Neuron (in vitro differentiated cells): ENCODE results near the gene PRR9.
"Not testable (repeated sequence)": the region's sequence is repeated elsewhere in the genome, so short reads cannot be mapped to it uniquely, and the experiment has no call there.

Source experiments
- H2AFZ ChIP-seq: one replicate; pipeline ENCODE4 v1.6.1; 2013; ENCODE audit warnings: low read depth, mild to moderate bottlenecking, inconsistent platforms, low read length, moderate library complexity
- H3K27me3 ChIP-seq: one replicate; pipeline ENCODE4 v1.6.1; 2013; ENCODE audit warnings: low read length; ENCODE audit not compliant: insufficient read depth
- H3K36me3 ChIP-seq: one replicate; pipeline ENCODE4 v1.6.1; 2013; ENCODE audit warnings: low read length; ENCODE audit not compliant: insufficient read depth
- H3K4me1 ChIP-seq: one replicate; pipeline ENCODE4 v1.6.1; 2013; ENCODE audit warnings: low read length; ENCODE audit not compliant: insufficient read depth
- H3K4me3 ChIP-seq: 2 replicates; pipeline ENCODE4 v1.5.1; 2013; ENCODE audit warnings: mild to moderate bottlenecking, low read length, moderate library complexity
- H3K9me3 ChIP-seq: one replicate; pipeline ENCODE4 v1.6.1; 2013; ENCODE audit warnings: low read length

PRR9 gene

DNA sequence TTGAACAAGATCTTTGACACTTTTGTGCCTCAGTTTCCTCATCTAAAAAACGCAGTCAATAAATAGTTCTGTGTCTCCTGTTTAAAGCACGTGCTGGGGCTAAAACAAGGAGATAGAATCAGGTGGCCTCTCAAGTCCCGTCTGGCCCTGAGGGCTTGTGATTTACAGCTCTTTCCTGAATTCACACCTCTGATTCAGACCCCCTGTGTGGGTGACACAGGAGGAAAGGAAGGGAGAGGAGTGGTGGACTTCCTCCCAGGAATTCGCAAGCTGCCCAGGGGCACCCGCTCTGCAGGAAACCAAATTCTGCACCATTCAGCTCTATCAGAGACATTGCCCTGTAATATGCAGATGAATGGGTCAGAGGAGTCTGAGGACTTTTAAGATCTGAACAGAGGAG, 5.2 kb upstream of the PRR9 start:
- Histone ChIP-seq H3K27me3 (no peaks in the 10 kb centered on the region), H2AFZ (no peak overlapping the region), H3K9me3 (no peaks in the 10 kb centered on the region)

GRCh38 chr1:153213519-153213918, 3.9 kb upstream of the PRR9 start:
- Histone ChIP-seq H3K27me3 (no peaks in the 10 kb centered on the region), H3K4me3 (no peak overlapping the region), H3K4me1 (no peaks in the 10 kb centered on the region), H3K36me3 (no peaks in the 10 kb centered on the region), H2AFZ (no peak overlapping the region), H3K9me3 (no peaks in the 10 kb centered on the region)

More for the DNA sequence above, 5.2 kb upstream of the PRR9 start:
- H3K4me3 ChIP-seq = no peak overlapping the region
- no peaks in the 10 kb centered on the region for H3K36me3 ChIP-seq
- H3K4me1 ChIP-seq = no peaks in the 10 kb centered on the region

DNA sequence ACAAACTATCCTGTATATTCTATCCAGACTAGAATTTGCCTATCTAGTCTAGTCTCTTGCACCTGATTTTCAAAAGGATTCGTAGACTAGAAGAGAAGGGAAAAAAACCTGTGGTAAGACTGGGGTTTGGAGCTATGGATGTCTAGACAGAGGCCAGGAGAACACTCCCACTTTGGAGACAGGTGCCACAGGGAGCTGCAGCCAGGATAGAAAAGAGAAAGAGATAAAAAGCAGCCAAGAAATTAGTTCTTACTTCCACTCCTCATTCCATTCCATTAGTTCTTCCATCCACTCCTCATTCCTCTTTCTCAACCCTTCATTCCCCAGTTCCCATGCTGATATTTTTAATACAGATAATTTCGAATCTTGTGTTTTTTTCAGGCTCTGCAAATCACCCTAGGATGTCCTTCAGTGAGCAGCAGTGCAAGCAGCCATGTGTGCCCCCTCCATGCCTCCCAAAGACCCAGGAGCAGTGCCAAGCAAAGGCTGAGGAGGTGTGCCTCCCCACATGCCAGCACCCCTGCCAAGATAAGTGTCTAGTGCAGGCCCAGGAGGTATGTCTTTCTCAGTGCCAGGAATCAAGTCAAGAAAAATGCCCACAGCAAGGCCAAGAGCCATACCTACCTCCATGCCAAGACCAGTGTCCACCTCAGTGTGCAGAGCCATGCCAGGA, 496 bp downstream of the PRR9 start:
- H3K9me3 ChIP-seq = no peaks in the 10 kb centered on the region
- H3K27me3 ChIP-seq = peaks cover 8% of the 10 kb centered on the region
- no peaks in the 10 kb centered on the region for H3K36me3 ChIP-seq
- H3K4me1 ChIP-seq = no peaks in the 10 kb centered on the region
- no peak overlapping the region for H3K4me3 ChIP-seq
- H2AFZ ChIP-seq = no peak overlapping the region

DNA sequence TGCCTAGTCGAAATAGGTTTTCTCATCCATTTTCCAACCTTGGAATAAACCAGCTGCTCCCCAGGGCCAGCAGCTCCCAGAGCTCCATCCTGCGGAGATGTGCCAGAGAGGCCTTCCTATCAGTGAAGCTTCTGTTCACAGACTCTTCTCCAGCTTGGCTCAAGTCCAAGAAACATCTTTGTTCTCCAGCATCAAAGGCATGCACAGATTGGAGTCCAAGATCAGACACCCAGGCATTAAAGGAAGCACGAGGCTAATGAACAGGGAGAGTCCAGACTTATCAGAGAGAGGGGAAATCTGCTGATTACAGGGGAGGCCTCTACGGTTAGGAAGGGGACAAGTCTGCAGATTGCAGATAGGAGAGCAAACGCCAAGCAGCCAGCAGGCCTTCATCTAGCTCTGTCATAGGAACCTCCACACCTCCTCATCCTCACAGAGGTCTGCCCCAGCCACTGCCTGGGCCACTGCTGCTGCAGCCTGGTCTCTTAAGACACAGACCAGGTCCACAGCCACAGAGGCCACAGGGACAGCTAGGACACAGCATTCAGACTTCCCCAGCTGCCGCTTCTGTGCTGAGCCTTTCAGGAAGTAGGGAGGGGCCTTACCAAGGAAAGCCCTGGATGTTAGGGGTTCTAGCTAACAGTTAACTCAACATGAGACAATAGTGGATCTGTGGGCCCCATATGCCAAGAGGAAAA, 3.4 kb downstream of the PRR9 start:
- no peaks in the 10 kb centered on the region for H3K4me1 ChIP-seq
- H3K9me3 ChIP-seq = no peaks in the 10 kb centered on the region
- H3K36me3 ChIP-seq = no peaks in the 10 kb centered on the region
- no peak overlapping the region for H2AFZ ChIP-seq
- no peak overlapping the region for H3K4me3 ChIP-seq
- peaks cover 8% of the 10 kb centered on the region for H3K27me3 ChIP-seq

- H3K36me3 ChIP-seq, H2AFZ ChIP-seq, H3K4me3 ChIP-seq, H3K27me3 ChIP-seq, H3K9me3 ChIP-seq, H3K4me1 ChIP-seq: not testable (repeated sequence)
Observed at GRCh38 chr1:153223040-153223891, 5.9 kb downstream of the PRR9 start.

DNA sequence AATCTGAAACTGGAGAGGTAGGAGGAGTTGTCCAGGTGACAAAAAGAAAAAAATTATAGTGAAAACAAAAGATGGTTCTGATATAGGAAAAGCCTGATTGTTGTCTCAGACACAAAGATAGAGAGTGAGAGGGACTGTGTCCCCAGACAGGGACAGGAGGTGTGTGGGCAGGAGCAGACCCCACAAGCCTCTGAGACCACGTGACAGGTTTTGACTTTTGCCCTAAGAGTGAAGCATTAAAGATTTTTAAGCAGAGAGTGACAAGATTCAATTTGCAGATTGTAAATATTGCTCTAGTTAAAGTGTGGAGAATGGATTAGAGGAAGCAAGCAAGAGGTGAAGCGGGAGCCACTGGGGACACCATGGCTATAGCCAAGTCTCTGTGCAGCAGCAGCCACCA, 10.4 kb downstream of the PRR9 start:
- H3K4me3 ChIP-seq = no peak overlapping the region
- no peaks in the 10 kb centered on the region for H3K27me3 ChIP-seq
- H3K4me1 ChIP-seq = no peaks in the 10 kb centered on the region
- H3K9me3 ChIP-seq = no peaks in the 10 kb centered on the region
- no peak overlapping the region for H2AFZ ChIP-seq
- H3K36me3 ChIP-seq = no peaks in the 10 kb centered on the region

GRCh38 chr1:153228491-153228890, 11.1 kb downstream of the PRR9 start:
- Histone ChIP-seq H3K27me3 (no peaks in the 10 kb centered on the region), H3K36me3 (no peaks in the 10 kb centered on the region), H3K4me1 (no peaks in the 10 kb centered on the region), H3K4me3 (no peak overlapping the region), H3K9me3 (no peaks in the 10 kb centered on the region), H2AFZ (no peak overlapping the region)

GRCh38 chr1:153229076-153229829, 11.9 kb downstream of the PRR9 start:
- H3K36me3 ChIP-seq, H3K9me3 ChIP-seq, H3K4me1 ChIP-seq, H3K27me3 ChIP-seq, H3K4me3 ChIP-seq, H2AFZ ChIP-seq: not testable (repeated sequence)

DNA sequence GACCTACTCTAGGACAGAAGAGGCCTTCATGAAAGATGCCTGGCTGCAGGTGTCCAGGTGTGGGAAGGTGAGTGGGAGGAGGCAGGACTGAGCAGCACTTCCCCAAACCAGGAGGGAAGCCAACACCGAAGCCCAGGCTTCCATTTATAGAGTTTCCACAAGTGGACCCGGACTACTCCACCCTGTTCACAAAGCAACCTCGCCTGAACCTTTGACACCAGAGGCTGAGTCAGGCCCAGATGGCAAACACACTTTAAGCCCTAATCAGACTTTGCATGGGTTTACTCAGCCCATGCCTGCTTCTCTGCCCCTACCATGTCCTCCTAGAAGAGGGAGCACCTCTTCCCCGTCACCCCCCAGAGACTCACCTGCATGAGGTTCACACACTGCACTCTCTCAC, 14.0 kb downstream of the PRR9 start:
- H3K4me3 ChIP-seq = no peak overlapping the region
- no peaks in the 10 kb centered on the region for H3K36me3 ChIP-seq
- no peak overlapping the region for H2AFZ ChIP-seq
- H3K27me3 ChIP-seq = no peaks in the 10 kb centered on the region
- H3K9me3 ChIP-seq = no peaks in the 10 kb centered on the region
- H3K4me1 ChIP-seq = no peaks in the 10 kb centered on the region

GRCh38 chr1:153231785-153232184, 14.4 kb downstream of the PRR9 start:
- no peaks in the 10 kb centered on the region for H3K36me3 ChIP-seq
- H3K27me3 ChIP-seq = no peaks in the 10 kb centered on the region
- no peaks in the 10 kb centered on the region for H3K4me1 ChIP-seq
- H2AFZ ChIP-seq = no peak overlapping the region
- H3K4me3 ChIP-seq = no peak overlapping the region
- H3K9me3 ChIP-seq = no peaks in the 10 kb centered on the region

DNA sequence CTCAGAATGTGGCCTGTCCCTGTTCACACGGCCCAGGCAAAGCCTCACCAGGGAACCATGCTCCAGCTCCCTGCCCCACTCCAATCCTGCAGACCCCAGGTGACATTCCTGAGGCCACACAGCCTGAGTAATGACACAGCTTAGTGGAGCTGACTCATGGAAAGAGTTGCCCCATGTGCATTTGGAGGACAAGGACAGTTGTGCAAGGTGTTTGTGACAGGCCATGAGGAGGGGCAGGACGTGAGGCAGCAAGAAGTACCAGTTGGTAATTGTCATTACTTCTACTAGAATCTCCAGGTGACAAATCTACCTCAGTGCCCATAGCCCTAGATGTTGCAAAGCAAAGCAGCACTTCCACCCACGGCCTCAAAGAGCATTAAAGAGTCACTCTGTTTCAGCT, 15.2 kb downstream of the PRR9 start:
- Histone ChIP-seq H3K9me3 (no peaks in the 10 kb centered on the region), H3K4me1 (no peaks in the 10 kb centered on the region), H3K4me3 (no peak overlapping the region), H2AFZ (no peak overlapping the region), H3K36me3 (no peaks in the 10 kb centered on the region), H3K27me3 (no peaks in the 10 kb centered on the region)

DNA sequence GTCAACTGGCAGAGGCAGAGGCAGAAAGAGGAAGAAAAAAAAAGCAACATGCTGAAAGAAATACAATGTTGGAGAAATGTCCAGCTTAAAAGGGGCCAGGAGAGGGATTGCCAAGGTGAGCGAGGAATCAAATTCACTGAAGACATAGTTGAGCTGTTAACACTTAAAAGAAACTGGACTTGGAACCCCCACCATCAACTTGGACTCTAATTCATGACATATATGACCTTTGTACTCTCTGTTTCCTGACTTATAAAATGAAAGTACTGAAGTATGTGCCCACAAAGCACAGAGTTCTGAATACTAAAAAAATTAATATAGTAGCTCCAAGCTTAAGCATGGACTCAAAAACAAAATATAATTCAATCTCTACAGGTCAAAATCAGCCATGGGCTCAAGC, 16.1 kb downstream of the PRR9 start:
- Histone ChIP-seq H3K4me1 (no peaks in the 10 kb centered on the region), H3K36me3 (no peaks in the 10 kb centered on the region), H3K9me3 (no peaks in the 10 kb centered on the region), H3K4me3 (no peak overlapping the region), H2AFZ (no peak overlapping the region), H3K27me3 (no peaks in the 10 kb centered on the region)

DNA sequence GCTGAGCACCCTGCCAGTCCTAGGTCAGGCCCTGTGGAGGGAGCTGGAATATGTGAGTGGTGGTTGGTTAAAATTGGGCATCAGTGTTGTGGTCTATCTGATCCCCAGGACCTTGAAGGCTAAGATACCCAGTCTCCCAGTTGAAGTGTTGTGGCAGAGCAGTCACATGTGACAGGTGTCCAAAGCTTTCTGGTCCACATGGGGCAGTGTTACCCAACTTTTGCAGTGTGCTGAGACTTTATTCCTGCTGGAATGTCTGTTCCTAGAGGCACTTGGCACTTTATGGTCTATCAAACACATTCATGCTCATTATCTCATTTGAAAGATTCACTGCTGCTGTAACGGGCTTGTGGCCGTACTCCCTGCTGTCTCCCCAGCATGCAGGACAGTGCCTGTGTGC, 21.1 kb downstream of the PRR9 start:
- H2AFZ ChIP-seq = no peak overlapping the region
- no peaks in the 10 kb centered on the region for H3K36me3 ChIP-seq
- no peak overlapping the region for H3K4me3 ChIP-seq
- H3K27me3 ChIP-seq = no peaks in the 10 kb centered on the region
- no peaks in the 10 kb centered on the region for H3K9me3 ChIP-seq
- H3K4me1 ChIP-seq = no peaks in the 10 kb centered on the region
